Activated CD4-positive, alpha-beta T cell treated with anti-CD3 and anti-CD28 coated beads, Interleukin-2, amount 10 ng/mL, durations not matched to agents 7 days and 5 days (primary cell): Measurements from ENCODE around the gene TPD52L1. TPM values are rescaled to one million over a fixed set of nuclear protein-coding genes. Genes with fewer than 3 reads are reported as not detected.
"Not testable (repeated sequence)": the region's sequence is repeated elsewhere in the genome, so short reads cannot be mapped to it uniquely, and the experiment has no call there.

Experiments
- CTCF ChIA-PET: fragments of 350-600 bp; sonication (Branson Sonifier 250); formaldehyde crosslinking; loops from one replicate; lab custom pipeline; 2021; ENCODE audit warnings: antibody characterized with exemption; lab: Charles Lee
- POLR2A ChIA-PET: fragments of 350-600 bp; sonication (Branson Sonifier 250); formaldehyde crosslinking; loops from one replicate; lab custom pipeline; 2021; ENCODE audit warnings: antibody characterized with exemption; lab: Charles Lee
- DNase-seq: peaks from one replicate; pipeline ENCODE4 v3.0.0-alpha.2; 2020
- H3K27ac Mint-ChIP-seq: one replicate; pipeline ENCODE4 v1.8.0; 2021; ENCODE audit warnings: mild to moderate bottlenecking, moderate library complexity, mixed read lengths
- H3K27me3 Mint-ChIP-seq: one replicate; pipeline ENCODE4 v1.8.0; 2021; ENCODE audit warnings: mixed read lengths
- H3K36me3 Mint-ChIP-seq: one replicate; pipeline ENCODE4 v1.8.0; 2021; ENCODE audit warnings: low read depth, mixed read lengths
- H3K4me1 Mint-ChIP-seq: one replicate; pipeline ENCODE4 v1.8.0; 2021; ENCODE audit warnings: mixed read lengths
- H3K4me3 Mint-ChIP-seq: one replicate; pipeline ENCODE4 v1.8.0; 2021; ENCODE audit warnings: mild to moderate bottlenecking, moderate library complexity, mixed read lengths
- H3K9me3 Mint-ChIP-seq: one replicate; pipeline ENCODE4 v1.8.0; 2021; ENCODE audit warnings: mixed read lengths
- total RNA-seq, 2 experiments: library from RNA; stranded (reverse); gene quantifications; one replicate each; pipeline ENCODE4 v1.2.3, GENCODE V29; 2021

The TPD52L1 gene
- total RNA-seq, 2 experiments from 2014 or later, result not detected

DNA sequence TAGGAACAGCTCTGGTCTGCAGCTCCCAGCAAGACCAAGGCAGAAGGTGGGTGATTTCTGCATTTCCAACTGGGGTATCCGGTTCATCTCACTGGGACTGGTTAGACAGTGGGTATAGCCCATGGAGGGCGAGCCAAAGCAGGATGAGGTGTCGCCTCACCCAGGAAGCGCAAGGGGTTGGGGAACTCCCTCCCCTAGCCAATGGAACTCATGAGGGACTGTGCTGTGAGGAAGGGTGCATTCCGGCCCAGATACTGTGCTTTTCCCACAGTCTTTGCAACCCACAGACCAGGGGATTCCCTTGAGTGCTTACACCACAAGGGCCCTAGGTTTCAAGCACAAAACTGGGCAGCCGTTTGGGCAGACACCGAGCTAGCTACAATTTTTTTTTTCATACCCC is 126.4 kb downstream of the TPD52L1 start:
- ChIA-PET POLR2A (no interaction called here), CTCF (no interaction called here)
- no peak for DNase-seq
- Mint-ChIP-seq H3K27ac (no peak overlapping the region), H3K9me3 (peaks cover 12% of the 10 kb centered on the region), H3K36me3 (peaks cover 83% of the 10 kb centered on the region), H3K4me1 (peaks cover 19% of the 10 kb centered on the region), H3K27me3 (no peaks in the 10 kb centered on the region), H3K4me3 (no peak overlapping the region)

DNA sequence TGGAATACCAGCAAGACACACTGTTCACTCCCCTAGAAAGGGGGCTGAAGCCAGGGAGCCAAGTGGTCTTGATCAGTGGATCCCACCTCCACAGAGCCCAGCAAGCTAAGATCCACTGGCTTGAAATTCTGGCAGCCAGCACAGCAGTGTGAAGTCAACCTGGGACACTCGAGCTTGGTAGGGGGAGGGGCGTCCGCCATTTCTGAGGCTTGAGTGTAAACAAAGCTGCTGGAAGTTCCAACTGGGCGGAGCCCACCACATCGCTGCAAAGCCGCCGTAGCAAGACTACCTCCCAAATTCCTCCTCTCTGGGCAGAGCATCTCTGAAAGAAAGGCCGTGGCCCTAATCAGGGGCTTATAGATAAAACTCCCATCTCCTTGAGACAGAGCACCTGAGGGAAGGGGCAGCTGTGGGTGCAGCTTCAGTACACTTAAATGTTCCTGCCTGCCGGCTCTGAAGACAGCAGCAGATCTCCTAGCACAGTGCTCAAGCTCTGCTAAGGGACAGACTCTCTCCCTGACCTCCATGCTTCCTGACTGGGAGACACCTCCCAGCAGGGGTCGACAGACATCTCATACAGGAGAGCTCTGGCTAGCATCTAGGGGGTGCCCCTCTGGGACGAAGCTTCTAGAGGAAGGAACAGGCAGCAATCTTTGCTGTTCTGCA is 126.9 kb downstream of the TPD52L1 start:
- H3K27ac Mint-ChIP-seq, CTCF ChIA-PET, H3K27me3 Mint-ChIP-seq, POLR2A ChIA-PET, H3K4me3 Mint-ChIP-seq, DNase-seq: not testable (repeated sequence)
- peaks cover 18% of the 10 kb centered on the region for H3K4me1 Mint-ChIP-seq
- H3K36me3 Mint-ChIP-seq, result peaks cover 81% of the 10 kb centered on the region
- H3K9me3 Mint-ChIP-seq, result peaks cover 15% of the 10 kb centered on the region

GRCh38 chr6:125282470-125282869 is 128.9 kb downstream of the TPD52L1 start:
- POLR2A ChIA-PET, result not testable (repeated sequence)
- H3K9me3 Mint-ChIP-seq, result peaks cover 24% of the 10 kb centered on the region

GRCh38 chr6:125285353-125285752 is 131.8 kb downstream of the TPD52L1 start:
- Mint-ChIP-seq H3K36me3 (peaks cover 86% of the 10 kb centered on the region), H3K27me3 (no peaks in the 10 kb centered on the region), H3K4me1 (peaks cover 2% of the 10 kb centered on the region), H3K9me3 (peaks cover 32% of the 10 kb centered on the region), H3K27ac (no peak overlapping the region), H3K4me3 (no peak overlapping the region)
- POLR2A ChIA-PET, result no interaction called here
- CTCF ChIA-PET, result no interaction called here
- DNase-seq, result no peak

More at GRCh38 chr6:125282470-125282869, 128.9 kb downstream of the TPD52L1 start:
- CTCF ChIA-PET, DNase-seq, H3K4me1 Mint-ChIP-seq, H3K27ac Mint-ChIP-seq, H3K27me3 Mint-ChIP-seq, H3K4me3 Mint-ChIP-seq: not testable (repeated sequence)
- H3K36me3 Mint-ChIP-seq, result peaks cover 88% of the 10 kb centered on the region

- POLR2A ChIA-PET, result no interaction called here
- no peak for DNase-seq
- Mint-ChIP-seq H3K4me1 (peaks cover 2% of the 10 kb centered on the region), H3K9me3 (peaks cover 32% of the 10 kb centered on the region), H3K36me3 (peaks cover 85% of the 10 kb centered on the region), H3K4me3 (no peak overlapping the region), H3K27me3 (no peaks in the 10 kb centered on the region), H3K27ac (no peak overlapping the region)
- CTCF ChIA-PET, result no interaction called here
Observed at GRCh38 chr6:125285936-125286335, 132.4 kb downstream of the TPD52L1 start.

DNA sequence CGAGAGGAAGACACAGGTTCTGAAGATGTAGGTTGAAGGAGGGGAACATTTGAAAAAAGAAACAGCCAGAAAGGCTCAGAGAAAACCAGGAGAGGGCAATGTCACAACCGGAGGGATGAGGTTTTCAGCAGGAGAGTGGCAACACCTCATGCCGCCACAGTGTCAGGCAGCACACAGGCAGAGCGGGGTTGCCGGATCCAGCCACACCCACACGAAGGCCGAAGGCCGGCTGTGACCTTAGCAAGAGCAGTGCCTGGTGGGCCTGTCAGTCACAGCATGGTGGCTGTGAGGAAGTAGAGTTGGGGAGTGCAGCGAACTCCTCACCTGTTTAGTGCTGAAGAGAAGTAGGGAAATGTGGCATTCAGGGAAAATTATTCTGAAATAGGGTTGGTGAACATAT is 134.1 kb downstream of the TPD52L1 start:
- ChIA-PET POLR2A (no interaction called here), CTCF (no interaction called here)
- no peak overlapping the region for H3K27ac Mint-ChIP-seq
- no peak for DNase-seq
- H3K4me3 Mint-ChIP-seq, result no peak overlapping the region
- peaks cover 22% of the 10 kb centered on the region for H3K9me3 Mint-ChIP-seq
- no peaks in the 10 kb centered on the region for H3K27me3 Mint-ChIP-seq
- H3K4me1 Mint-ChIP-seq, result peaks cover 5% of the 10 kb centered on the region
- H3K36me3 Mint-ChIP-seq, result peaks cover 84% of the 10 kb centered on the region

DNA sequence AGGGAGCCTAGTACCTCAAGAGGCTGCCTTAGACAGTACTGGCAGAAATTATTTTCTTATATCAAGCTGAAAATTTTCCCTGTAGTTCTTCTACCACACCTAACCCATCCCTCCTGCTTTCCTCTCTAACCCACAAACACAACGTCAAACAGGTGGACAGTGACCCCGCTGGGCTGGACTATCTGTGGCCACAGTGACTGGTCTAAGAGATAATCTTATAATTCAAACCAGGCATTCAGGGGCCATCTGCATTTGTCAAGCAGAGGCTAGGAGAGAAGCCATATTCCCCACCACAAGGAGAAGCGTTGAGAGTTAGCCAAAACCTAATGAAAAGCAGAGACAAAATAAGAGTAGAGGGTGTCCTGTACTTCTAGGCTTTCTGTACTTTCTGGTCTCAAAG is 140.0 kb downstream of the TPD52L1 start:
- ChIA-PET POLR2A (no interaction called here), CTCF (no interaction called here)
- Mint-ChIP-seq H3K9me3 (no peaks in the 10 kb centered on the region), H3K4me1 (peaks cover 18% of the 10 kb centered on the region), H3K27me3 (no peaks in the 10 kb centered on the region), H3K4me3 (no peak overlapping the region), H3K27ac (no peak overlapping the region), H3K36me3 (peaks cover 72% of the 10 kb centered on the region)
- no peak for DNase-seq

- peaks cover 19% of the 10 kb centered on the region for H3K4me1 Mint-ChIP-seq
- H3K36me3 Mint-ChIP-seq, result peaks cover 73% of the 10 kb centered on the region
- no peak overlapping the region for H3K4me3 Mint-ChIP-seq
- H3K27me3 Mint-ChIP-seq, result no peaks in the 10 kb centered on the region
- no peaks in the 10 kb centered on the region for H3K9me3 Mint-ChIP-seq
- H3K27ac Mint-ChIP-seq, result no peak overlapping the region
- ChIA-PET CTCF (no interaction called here), POLR2A (no interaction called here)
- no peak for DNase-seq
Observed at GRCh38 chr6:125294036-125294435, 140.5 kb downstream of the TPD52L1 start.

DNA sequence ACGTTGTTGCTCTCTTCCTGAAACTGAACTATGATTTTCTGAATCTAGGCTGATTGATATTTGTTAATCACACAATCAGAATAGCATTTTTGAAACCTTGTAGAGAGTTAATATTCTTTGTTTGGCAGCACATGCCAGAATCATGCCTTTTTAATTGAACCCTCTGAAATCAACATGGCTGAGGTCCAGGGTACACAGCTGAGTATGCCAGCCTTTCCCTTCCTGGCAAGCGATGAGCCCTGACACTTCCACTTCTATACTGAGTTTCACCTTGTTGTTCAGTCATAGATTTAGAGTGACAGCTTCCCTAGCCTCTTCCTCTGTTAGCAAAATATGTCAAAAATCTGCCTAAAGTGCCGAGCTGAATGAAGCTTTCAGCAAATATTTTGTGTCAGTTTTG is 141.4 kb downstream of the TPD52L1 start:
- DNase-seq, result no peak
- Mint-ChIP-seq H3K9me3 (no peaks in the 10 kb centered on the region), H3K36me3 (peaks cover 75% of the 10 kb centered on the region), H3K27ac (no peak overlapping the region), H3K4me1 (peaks cover 27% of the 10 kb centered on the region), H3K4me3 (no peak overlapping the region), H3K27me3 (no peaks in the 10 kb centered on the region)
- CTCF ChIA-PET, result no interaction called here
- POLR2A ChIA-PET, result no interaction called here

GRCh38 chr6:125296471-125296870 is 142.9 kb downstream of the TPD52L1 start:
- Mint-ChIP-seq H3K9me3 (no peaks in the 10 kb centered on the region), H3K27ac (no peak overlapping the region), H3K27me3 (no peaks in the 10 kb centered on the region), H3K36me3 (peaks cover 73% of the 10 kb centered on the region), H3K4me1 (peaks cover 40% of the 10 kb centered on the region), H3K4me3 (no peak overlapping the region)
- CTCF ChIA-PET, result no interaction called here
- POLR2A ChIA-PET, result no interaction called here
- no peak for DNase-seq

DNA sequence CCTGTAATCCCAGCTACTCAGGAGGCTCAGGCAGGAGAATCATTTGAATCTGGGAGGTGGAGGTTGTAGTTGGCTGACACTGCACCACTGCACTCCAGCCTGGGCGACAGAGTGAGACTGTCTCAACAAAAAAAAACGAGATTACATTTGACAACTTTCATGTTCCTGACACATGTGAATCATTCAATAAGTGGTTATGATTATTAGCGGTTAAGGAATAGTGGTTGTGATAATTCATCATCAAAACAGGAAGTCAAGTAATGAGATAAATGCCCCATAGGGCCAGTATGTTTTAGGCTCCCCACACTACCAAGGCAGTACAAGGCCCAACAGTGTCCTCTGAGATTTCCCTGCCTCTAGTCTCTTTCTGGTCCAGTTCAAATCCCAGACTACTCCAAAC is 145.7 kb downstream of the TPD52L1 start:
- Mint-ChIP-seq H3K4me1 (peaks cover 54% of the 10 kb centered on the region), H3K27ac (peak overlapping the region; percentile 13), H3K9me3 (no peaks in the 10 kb centered on the region), H3K36me3 (peaks cover 54% of the 10 kb centered on the region), H3K27me3 (no peaks in the 10 kb centered on the region), H3K4me3 (no peak overlapping the region)
- ChIA-PET POLR2A (no interaction called here), CTCF (interaction anchor here (1.0 kb wide), 1 partner anchor 487 kb away, joined by 3 read pairs; no protein-coding TSS in a partner anchor)
- DNase-seq, result no peak

DNA sequence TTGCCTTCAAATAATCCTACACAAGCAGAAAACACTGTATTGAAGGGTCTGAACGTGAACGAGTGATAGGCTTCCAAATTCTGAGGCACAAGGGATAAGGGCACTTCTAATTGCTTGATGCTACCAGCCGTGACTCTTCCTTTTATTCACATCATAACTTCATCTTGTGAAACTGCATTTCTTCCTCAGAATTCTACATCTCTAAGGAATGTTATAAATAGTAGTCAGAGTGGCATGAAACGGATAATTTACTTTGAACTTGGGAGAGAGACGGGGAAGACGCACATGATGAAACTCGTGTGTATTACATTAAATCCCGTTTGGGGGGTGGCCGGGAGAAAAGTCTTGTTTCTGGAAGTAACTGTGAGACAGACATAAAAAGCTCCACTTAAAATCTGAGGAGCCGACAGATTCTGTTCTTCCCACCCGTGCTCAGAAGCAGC is 147.4 kb downstream of the TPD52L1 start:
- Mint-ChIP-seq H3K9me3 (no peaks in the 10 kb centered on the region), H3K4me3 (peak overlapping the region; percentile 88), H3K27me3 (peaks cover 14% of the 10 kb centered on the region), H3K4me1 (peaks cover 52% of the 10 kb centered on the region), H3K27ac (peak overlapping the region; percentile 90), H3K36me3 (peaks cover 40% of the 10 kb centered on the region)
- peak; percentile 10 for DNase-seq
- ChIA-PET POLR2A (no interaction called here), CTCF (interaction anchor here (1.3 to 1.6 kb wide), 2 partner anchors 9 to 489 kb away, joined by 4 to 7 read pairs; partner anchors contain the start of gene NCOA7)

- ChIA-PET POLR2A (no interaction called here), CTCF (interaction anchor here (0.6 to 1.6 kb wide), 5 partner anchors 9 to 488 kb away, joined by 3 to 7 read pairs (median 4); partner anchors contain the start of gene NCOA7)
- DNase-seq, result peak; percentile 40
- Mint-ChIP-seq H3K9me3 (no peaks in the 10 kb centered on the region), H3K4me3 (peak within 1 kb of the TSS; percentile 88), H3K36me3 (peaks cover 34% of the 10 kb centered on the region), H3K27me3 (peaks cover 21% of the 10 kb centered on the region), H3K4me1 (peaks cover 51% of the 10 kb centered on the region), H3K27ac (peak within 1 kb of the TSS; percentile 90)
Observed at GRCh38 chr6:125301435-125302391, 148.1 kb downstream of the TPD52L1 start, which contains the start of gene HDDC2. TSS of gene HDDC2 (minus strand) at chr6:125301967. CDS start at chr6:125301932, 35 bp downstream.
